HG02588 (cell line): Measurements from ENCODE around the gene TTYH2.

ENCODE experiments used
- ATAC-seq: cut with Tn5 transposase; IDR thresholded peaks from one replicate; pipeline ENCODE4 v1.9.1; 2021; ENCODE audit warnings: mild to moderate bottlenecking, moderate library complexity; ENCODE audit not compliant: unreplicated experiment

Gene TTYH2

DNA sequence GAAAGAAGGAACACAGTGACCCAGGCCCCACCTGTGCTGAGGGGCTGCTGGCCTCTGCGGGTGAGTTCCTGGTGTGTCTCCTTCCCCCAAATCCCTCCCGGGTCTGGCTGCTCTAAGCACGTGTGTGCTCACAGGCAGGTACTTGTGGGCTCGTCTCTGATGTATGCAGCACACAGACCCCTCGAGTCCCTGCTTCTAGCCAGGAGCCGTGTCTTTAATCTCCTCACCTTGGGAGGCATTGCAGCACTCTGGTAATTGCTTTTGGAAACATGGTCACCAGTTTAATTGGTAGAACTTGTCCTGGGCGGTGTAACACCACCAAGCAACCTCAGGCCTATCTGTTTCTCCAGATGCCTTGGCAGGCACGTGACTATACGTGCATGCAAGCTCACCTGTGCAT is 18.7 kb upstream of the TTYH2 start:
- no peak for ATAC-seq

DNA sequence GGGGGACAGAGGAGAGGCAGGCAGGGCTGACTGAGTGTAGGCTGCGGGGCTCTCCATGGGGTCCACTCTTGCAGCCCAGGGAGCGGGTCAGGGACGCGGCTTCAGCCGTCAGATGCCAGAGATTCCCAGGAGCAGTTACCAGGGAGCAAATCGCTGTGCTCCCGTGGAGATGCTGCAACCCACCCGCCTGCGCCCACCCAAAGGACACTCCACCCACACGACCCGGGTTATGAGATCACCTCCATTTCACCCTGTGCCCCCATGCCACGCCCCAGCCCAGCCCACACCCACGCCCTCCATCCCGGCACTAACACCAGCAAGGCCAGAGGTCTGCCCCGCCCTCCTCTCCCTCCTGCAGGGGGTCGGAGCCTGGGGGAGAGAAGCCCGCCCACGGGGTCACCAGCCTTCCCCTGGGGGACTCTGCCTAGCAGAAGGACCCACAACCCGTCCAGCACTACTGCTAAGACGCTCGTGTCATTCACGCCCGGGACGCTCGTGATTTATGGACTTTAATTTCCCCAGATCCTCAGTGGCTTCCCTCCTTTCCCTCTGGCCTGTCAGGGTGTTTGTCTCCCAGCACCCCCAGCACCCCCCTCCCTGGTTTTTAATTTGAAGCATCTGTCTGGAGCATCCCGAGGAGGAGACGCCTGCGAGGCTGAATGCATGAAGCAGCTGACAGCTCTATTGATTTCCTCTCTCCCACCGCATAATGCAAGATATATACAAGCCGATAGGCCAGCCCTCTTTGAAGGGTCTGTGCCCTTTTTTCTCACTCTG is 16.6 kb upstream of the TTYH2 start:
- no peak for ATAC-seq

DNA sequence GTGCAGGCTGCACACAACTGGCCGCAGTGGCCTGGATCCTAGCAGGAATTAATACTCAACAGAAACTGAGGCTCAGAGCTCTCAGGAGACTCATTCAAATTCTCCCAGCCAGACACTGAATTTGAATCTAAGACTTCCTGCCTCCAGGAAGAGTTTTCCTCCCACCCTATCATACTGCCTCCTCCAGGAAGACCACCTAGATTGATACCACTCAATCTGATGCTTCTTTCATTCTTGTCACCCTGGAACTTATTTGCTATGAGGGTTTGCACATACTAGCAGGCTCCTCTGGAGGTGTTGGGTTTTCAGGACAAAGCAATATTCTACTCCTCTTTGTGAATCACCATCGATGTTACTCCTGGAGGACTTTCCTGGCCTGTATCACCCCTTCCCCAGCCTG is 15.6 kb upstream of the TTYH2 start:
- ATAC-seq, result no peak

DNA sequence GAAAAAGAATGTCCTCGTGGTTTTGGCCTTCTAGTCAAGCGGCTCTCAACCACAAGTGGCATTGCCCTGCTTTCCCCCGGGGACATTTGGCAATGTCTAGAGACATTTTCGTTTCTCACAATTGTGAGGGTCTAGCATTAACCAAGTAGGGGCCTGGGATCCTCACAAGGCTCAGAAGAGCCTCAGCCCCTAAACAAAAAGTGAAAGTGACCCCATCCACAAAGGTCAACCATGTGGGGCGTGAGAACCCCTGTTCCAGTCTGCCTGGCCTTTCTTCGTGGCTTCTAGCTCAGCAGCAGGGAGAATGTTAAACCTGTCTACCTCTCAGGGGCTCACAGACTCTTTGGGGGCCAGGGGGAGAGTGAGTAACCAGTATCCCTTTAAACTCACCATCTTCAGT is 14.7 kb upstream of the TTYH2 start:
- no peak for ATAC-seq

DNA sequence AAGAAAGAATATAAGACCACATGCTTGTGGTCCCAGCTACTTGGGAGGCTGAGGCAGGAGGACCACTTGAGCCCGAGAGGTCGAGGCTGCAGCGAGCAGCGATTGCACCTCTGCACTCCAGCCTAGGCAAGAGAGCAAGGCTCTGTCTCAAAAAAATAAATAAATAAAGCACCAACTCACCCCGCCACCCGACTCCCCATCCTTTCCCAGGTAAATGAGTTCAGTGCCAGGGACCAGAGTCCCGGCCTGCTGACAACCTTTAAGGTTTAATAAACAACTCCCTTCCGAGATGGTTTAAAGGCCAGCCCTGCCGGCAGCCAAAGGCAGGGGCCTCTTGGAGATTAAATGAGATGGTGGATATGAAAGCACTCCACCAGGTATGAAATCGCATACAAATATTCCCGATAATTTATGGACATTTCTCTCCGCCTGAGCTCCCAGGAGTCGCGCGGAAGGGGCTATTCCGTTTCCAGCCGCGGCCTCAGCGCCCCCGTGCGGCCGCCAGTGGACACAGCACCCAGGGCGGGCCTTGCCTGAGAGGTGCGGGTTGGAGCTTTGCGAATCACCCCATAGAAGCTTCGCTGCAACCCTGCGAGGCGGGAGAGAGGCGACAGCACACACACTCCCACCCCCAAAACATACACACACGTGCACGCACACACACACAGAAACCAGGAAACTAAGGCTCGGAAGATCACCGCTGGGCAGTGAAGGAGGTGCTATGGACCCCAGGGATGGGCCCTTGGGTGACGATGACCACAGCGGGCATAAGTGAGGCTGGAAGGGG is 13.9 kb upstream of the TTYH2 start:
- no peak for ATAC-seq

DNA sequence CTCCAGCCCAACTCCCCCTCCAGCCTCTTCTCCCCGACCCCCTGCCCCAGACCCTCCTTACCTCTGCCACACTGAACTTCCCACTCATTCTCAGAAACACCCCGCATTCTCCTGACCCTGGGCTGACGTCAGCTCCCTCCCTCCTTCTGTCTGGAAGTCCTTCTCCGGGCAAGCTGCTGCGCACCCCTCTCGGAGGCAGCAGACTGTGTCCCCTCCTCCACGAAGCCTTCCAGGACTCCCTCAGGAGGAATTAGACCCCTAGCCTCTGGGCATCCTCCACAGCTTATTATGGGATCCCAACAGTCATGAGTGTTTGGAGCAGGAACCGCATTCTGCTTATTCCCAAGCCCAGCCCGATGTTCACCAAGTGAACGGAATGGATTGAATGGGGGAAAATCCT is 13.3 kb upstream of the TTYH2 start:
- ATAC-seq, result no peak

DNA sequence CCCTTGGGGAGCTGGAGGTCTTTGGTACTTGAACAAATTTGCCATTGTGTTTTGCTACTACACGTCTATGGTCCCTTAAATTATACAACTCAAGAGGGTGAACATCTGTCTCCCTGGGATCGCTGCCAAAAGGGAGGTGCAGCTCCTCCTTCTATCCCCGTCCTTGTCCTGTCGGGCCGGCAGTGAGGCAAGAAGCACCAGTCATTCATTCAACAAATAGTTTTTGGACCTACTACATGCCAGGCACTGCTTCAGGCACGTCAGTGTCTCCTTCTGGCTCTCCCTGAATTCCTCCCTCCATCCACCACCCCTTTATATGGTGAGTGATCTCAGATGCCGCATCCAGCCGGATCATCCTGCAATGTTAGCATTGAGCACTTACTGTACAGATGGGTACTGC is 12.1 kb upstream of the TTYH2 start:
- no peak for ATAC-seq

DNA sequence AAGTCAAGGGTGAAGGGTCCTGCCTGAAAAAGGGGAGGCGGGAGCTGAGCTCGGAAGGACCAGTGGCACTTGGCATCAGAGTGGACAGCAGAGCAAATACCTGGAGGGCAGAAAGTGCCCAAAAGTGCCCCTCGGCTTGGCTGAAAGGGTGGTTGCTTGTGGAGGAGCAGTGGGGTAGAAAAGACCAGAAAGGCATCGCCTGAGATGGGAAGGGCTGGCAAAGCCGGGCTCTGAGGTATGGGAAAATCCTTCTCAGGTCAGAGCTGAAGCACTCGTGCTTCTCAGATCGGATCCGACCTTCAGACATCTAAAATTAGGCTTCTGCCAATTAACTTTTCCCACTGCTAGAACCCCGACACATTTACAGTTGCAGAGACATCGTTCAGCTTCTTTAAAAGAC is 11.4 kb upstream of the TTYH2 start:
- ATAC-seq, result no peak

DNA sequence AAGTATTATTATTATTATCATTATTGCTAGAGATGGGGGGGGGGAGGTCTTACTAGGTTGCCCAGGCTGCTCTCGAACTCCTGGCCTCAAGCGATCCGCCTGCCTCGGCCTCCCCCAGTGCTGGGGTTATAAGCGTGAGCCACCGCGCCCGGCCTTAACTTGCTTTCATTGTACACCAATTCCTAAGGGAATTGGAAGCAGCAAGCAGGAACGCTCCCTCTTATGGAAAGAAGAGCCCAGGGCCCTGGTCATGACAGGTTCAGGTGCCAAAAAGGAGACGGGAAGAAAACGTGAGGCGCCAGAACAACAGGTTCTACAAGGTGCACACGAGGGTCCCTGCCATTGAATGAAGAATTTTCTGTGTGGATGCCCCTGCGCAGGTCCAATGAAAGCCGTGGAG is 10.4 kb upstream of the TTYH2 start:
- no peak for ATAC-seq

DNA sequence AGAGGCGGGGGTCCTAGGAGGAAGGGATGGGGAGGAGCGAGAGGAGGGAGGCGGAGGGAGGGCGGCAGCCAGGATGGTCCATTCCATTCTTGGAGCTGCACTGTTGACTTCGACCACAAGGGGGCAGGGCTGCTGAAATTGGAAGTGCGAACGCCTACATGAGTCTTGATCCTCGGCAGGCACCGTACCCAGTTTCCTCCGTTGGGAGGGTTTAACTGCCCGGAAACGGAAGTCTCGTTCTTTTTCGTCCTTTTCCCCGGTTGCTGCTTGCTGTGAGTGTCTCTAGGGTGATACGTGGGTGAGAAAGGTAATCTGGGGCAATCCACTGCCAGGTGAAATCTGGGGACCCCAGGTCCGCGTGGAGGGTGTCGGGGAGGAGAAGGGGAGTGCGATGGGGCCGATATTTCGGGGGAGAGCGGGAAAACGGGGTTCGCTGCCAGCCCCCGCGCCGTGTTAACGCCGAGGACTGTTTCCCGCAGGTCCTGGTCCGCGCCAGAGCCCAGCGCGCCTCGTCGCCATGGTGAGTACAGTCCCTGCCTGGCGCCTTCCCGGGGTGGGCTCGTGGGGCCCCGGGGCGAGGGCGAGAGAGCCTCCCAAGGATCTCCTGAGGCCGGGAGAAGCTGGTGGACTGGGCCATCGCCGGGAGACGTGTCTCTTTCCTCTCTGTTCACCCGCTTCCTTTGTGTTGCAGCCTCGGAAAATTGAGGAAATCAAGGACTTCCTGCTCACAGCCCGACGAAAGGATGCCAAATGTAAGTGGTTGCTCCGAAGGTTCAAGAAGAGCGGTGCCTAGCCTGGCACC is 9.7 kb upstream of the TTYH2 start, which contains the start of gene RPL38:
Gene RPL38 (plus strand): TSS at position 240 of the 802 bp plus-strand sequence. CDS start 278 bp downstream, at position 518.
- ATAC-seq, result peak; percentile 69

DNA sequence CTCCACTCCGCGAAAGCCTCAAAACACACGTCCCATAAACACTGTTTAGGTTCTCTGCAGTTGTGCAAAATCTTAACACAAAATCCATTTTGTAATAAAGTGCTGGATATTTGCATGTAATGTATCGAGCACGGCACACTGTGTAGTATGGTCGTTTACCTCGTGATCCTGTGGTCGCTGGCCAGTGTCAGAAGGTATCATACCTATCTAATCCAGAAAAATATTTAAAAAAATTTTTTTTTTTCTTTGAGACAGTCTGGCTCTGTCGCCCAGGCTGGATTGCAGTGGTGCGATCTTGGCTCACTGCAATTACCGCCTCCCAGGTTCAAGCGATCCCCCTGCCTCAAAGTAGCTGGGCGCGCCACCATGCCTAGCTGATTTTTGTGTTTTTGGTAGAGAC is 8.9 kb upstream of the TTYH2 start:
- no peak for ATAC-seq

DNA sequence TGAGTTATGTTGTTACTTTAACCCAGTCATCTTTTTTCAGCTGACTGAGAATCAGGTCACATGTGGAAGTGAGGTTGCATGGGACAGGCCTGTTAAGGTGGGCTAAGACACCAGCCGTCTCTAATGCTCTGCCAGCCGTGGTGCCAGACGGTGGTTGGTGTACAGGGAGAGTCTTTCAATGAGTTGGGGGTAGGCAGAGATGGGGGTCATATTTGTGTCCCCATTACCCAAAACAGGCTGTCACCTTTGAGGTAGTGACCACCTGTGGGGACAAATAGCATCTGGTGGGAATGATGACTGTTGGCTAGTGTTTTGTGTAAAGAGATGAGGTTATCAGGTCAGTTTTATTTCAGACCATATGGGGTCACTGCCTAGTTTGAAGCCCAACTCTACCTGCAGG is 8.1 kb upstream of the TTYH2 start:
- ATAC-seq, result no peak

DNA sequence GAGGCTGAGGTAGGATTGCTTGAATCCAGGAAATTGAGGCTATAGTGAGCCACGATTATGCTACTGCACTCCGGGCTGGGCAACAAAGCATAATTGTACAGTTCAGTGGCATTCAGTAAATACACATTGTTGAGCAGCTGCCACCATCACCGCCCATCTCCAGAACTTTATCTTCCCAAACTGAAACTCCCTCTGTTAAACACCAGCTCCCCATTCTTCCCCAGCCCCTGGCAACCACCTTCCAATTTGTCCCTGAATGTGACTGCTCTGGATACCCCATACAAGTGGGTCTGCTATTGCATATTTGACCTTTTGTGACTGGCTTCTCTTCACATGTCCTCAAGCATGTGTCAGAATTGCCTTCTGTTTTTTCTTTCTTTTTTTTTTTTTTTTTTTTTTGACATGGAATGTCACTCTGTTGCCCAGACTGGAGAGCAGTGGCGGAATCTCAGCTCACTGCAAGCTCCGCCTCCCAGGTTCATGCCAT is 7.0 kb upstream of the TTYH2 start:
- no peak for ATAC-seq

DNA sequence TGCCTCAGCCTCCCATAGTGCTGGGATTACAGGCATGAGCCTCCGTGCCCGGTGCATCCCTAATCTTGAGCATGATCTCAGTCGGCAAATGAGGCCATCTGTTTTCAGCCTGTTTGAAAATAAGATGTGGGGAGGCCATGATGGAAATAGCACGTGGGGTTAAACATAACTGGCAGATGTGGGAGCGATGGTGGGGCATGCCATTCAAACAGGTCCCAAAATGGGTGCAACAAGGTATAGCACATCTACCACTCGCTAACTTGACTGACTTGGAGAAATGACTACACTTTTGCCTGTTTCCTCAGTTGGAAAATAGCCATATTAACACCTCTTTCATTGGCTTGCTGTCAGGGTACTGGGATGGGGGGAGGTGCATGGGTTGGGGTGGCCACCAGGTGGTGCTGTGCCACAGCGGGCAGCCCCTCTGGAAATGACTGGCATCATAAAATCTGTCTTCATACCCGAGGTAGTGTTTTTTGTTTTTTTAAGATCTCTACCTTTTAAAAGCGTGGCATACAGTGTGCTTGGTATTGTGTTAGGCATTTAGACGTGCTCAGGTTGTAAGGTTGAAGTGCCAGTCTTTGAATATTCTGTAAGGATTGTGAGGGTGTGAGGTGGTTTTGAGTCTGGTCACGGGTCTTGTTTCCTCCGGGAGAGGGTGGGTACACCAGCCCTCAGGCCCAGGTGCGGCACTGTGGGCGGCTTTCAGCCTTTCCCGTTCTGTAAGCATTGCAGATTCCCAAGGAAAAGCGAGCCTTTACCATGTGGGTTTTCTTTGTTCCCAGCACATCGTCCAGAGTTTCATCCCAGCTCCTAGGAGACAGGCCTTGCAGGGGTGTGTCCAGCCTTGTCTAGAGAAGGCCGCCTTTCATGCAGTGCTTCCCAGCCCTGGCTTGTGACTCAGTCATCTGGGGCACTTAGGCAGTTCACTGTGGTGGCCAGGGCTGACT is 2.9 kb upstream of the TTYH2 start:
- ATAC-seq, result no peak

DNA sequence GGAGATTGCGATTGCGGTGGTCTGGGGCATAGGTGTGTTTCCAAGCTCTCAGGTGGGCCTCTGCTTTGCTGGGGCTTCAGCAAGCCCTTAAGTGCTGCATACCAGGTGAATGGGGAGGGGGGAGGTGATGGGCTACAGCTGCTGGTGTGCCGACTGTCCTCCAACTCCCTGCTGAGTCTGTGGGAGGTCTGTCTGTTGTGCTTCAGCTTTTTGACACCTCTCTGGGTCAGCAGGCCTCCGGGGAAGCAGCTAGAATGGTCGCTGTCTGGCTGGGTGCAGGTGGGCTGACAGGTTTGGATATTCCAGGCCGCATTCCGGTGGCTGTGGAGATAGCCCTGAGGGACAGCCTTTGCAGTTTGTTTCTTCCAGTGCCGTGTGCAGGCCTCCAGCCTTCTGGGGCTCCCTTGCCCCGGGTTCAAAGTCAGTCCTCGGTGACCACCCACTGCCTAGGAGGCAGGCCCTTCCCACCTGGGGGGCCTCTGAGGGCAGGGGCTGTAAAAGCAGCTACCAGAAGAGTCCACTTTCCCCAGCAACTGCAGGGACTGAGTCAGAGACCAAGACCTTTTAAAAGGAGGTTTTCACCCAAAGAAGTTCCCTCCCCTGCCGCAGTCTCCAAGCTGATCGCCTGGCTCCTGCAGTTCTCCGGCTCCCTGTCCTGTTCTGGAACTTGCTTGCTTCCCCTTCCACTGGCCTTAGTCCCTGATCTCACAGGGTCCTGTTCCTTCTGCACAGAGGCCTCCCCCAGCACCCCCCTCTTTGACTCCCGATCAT is 2.0 kb upstream of the TTYH2 start:
- no peak for ATAC-seq

DNA sequence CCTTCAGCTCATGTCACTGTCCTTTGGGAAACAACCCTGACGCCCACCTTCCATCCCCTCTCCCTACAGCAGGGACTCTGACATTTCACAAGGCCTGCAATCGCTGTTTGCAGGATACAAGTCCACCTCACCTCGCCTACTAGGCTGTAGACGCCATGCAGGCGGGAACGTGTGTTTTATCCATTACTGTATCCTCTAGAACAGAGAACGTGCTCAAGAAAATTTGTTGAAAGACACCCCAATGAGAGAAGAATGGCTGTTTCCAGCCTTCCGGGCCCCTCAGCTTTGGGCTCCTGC is 1.5 kb upstream of the TTYH2 start:
- ATAC-seq, result no peak

DNA sequence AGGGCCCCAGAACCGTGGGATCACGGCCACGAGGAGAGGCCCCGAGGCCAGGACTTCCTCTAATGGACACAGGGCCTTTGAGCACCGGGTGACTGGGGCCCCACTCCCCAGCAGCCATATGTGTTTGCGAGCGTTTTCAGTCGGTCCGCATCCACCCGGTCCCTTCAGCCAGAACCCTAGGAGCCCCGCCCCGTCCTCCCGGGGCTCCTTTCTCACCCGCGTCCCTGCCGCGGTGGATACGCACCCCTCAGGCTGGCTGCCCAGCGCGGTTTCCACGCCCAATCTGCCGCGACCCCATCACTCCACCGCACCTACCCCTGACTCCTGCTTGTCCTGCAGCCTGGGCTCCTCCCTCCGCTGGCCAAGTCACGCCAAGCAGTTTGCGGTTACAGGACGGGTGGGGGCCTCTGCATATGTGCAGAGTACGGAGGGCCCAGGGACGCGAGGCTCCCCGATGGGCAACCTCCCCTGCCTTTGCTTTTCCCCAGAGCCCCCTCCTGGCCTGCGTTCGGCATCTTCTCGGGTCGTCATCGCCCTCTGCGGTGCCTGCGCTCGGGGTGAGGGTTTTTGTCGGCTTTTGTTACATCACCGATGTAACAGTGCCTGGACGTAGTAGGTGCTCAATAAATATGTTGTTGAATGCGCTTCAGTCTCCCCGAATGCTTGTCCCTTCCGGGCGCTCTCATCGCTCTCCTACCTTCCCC is 1.0 kb upstream of the TTYH2 start:
- ATAC-seq, result no peak

DNA sequence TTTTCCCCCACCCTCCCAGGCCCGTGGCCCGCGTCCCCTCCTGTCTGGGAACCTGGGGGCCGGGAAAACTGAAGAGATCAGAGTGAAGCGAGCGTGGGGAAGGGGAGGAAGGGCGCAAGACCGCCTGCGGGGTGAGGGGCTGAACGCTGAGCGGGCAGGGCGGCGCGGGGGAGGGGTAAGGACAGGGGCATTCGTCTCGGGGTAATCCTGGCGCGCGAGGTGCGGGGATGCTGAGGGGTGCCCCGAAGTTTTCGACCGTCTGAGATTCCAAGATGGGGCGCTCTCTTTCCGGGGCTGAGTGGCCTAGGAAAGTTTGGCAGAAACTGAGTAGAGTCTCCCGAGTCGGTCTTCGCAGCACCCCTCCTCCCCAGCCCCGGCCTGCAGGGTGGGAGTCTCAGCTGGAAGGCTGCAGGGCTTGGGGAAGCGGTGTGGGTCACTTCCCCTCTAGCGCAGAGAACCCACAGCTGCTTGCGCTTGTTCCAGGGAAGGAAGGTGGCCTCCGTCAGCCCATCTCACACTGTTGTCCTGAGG is 555 bp downstream of the TTYH2 start:
- ATAC-seq, result no peak
